Activated CD4-positive, alpha-beta T cell treated with anti-CD3 and anti-CD28 coated beads for 1 hour (primary cell): ENCODE measurements around the gene HACE1.

Experiments
- DNase-seq: peaks from one replicate; pipeline ENCODE4 v3.0.0-alpha.2; 2020

Gene HACE1

GRCh38 chr6:104686550-104687175 lies 173.1 kb downstream of the HACE1 start:
- no peak for DNase-seq

DNA sequence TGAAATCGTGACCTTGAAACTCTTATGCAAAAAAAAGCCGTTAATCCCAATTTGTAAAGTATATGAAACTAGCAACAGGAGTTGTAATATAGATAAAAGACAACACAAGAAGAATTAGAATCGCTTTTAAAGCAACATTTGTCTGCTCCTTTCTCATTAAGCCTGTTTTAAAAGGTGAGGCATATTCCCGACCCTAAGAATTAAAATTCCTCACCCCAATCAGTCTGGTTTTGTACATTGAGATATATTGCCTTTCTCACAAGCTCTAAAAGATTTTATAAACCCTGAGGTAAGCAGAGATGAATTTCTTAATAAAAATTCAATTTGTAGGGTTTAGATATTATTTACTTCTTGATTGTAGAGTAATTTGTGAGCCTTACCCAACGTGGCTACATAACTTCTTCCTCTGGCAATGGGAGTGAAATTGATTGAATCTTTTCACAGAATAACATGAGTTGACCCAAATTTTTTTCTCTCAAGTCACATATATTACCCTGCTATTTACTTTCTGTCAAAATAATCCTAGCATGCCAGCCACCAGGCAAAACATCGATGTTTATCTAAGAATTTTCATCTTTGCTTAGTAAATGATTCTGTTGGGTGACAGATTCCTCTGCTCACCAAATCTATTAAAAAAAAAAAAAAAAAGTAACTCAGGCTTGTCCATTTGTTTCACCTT lies 173.7 kb downstream of the HACE1 start:
- DNase-seq: no peak

- DNase-seq: no peak
Measured at GRCh38 chr6:104684911-104685415, 174.8 kb downstream of the HACE1 start.

GRCh38 chr6:104683809-104684208 lies 175.9 kb downstream of the HACE1 start:
- no peak for DNase-seq

GRCh38 chr6:104682722-104683643 lies 176.7 kb downstream of the HACE1 start:
- peak; percentile 46 for DNase-seq

DNA sequence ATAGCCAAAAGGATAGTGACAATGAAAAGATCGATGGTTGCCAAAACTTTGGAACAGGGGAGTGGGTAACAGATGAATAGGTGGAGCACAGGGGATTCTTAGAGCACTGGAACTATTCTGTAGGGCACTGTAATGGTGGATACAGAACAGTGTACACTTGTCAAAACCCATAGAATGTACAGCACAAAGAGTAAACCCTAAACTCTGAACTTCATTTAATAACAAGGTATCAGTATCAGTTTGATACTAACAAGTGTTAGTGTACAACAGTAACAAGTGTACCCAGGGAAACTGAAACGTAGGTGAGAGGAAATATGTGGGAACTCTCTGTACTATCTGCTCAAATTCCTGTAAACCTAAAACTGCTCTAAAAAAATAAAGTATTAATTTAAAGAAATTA lies 179.2 kb downstream of the HACE1 start:
- DNase-seq: no peak

DNA sequence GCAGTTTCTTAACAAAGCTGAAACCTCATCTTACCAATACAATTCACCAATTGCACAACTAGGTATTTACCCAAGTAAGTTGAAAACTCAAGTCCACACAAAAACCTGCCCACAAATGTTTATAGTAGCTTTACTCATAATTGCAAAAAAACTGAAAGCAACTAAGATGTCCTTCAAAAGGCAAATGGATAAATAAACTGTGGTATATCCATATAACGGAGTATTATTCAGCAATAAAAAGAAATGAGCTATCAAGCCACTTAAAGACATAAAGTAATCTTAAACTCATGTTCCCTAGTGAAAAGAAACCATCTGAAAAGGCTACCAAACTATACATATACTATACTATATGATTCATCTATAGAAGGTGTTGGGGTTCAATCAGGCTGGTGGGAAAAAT lies 179.7 kb downstream of the HACE1 start:
- DNase-seq: no peak
